Astrocyte of the hippocampus (primary cell): ENCODE measurements around the gene DPY19L3.
A peak's percentile ranks its signal among the peaks of the same experiment; 100 is the strongest.
"Not testable (repeated sequence)": the region's sequence is repeated elsewhere in the genome, so short reads cannot be mapped to it uniquely, and the experiment has no call there.

Experiments
- DNase-seq: peaks from one replicate; pipeline ENCODE4 v3.0.0; 2011; ENCODE audit warnings: low read depth, low spot score

The DPY19L3 gene

GRCh38 chr19:32438751-32439150 is 33.2 kb downstream of the DPY19L3 start:
- DNase-seq = no peak

- no peak for DNase-seq
Measured at GRCh38 chr19:32442650-32443049, 37.1 kb downstream of the DPY19L3 start.

GRCh38 chr19:32447534-32447933 is 42.0 kb downstream of the DPY19L3 start:
- DNase-seq = not testable (repeated sequence)

GRCh38 chr19:32448026-32448425 is 42.5 kb downstream of the DPY19L3 start:
- DNase-seq = no peak

GRCh38 chr19:32450217-32450616 is 44.6 kb downstream of the DPY19L3 start:
- no peak for DNase-seq

- DNase-seq = no peak
Measured at GRCh38 chr19:32453736-32454135, 48.2 kb downstream of the DPY19L3 start.

- DNase-seq = no peak
Measured at GRCh38 chr19:32456406-32456805, 50.8 kb downstream of the DPY19L3 start.

GRCh38 chr19:32457571-32458158 is 52.1 kb downstream of the DPY19L3 start:
- DNase-seq = no peak

GRCh38 chr19:32458500-32459123 is 53.0 kb downstream of the DPY19L3 start:
- DNase-seq = peak; percentile 26

GRCh38 chr19:32459204-32459865 is 53.8 kb downstream of the DPY19L3 start:
- no peak for DNase-seq

- DNase-seq = peak; percentile 41
Measured at GRCh38 chr19:32460476-32460875, 54.9 kb downstream of the DPY19L3 start.

GRCh38 chr19:32464279-32464678 is 58.7 kb downstream of the DPY19L3 start:
- no peak for DNase-seq

- DNase-seq = no peak
Measured at GRCh38 chr19:32465176-32465575, 59.6 kb downstream of the DPY19L3 start.

GRCh38 chr19:32469795-32470194 is 64.2 kb downstream of the DPY19L3 start:
- DNase-seq = no peak

- DNase-seq = peak; percentile 10
Measured at GRCh38 chr19:32471095-32471494, 65.5 kb downstream of the DPY19L3 start.

GRCh38 chr19:32471811-32472210 is 66.2 kb downstream of the DPY19L3 start:
- no peak for DNase-seq

- no peak for DNase-seq
Measured at GRCh38 chr19:32475141-32476031, 69.8 kb downstream of the DPY19L3 start.

GRCh38 chr19:32476032-32476350 is 70.4 kb downstream of the DPY19L3 start:
- no peak for DNase-seq

GRCh38 chr19:32480321-32480720 is 74.8 kb downstream of the DPY19L3 start:
- no peak for DNase-seq

GRCh38 chr19:32483574-32483973 is 78.0 kb downstream of the DPY19L3 start:
- DNase-seq = no peak

GRCh38 chr19:32489971-32490370 is 84.4 kb downstream of the DPY19L3 start:
- no peak for DNase-seq

- no peak for DNase-seq
Measured at GRCh38 chr19:32497391-32497790, 91.8 kb downstream of the DPY19L3 start.
